Measurements from ENCODE around the gene OR2AK2.

Gene OR2AK2

DNA sequence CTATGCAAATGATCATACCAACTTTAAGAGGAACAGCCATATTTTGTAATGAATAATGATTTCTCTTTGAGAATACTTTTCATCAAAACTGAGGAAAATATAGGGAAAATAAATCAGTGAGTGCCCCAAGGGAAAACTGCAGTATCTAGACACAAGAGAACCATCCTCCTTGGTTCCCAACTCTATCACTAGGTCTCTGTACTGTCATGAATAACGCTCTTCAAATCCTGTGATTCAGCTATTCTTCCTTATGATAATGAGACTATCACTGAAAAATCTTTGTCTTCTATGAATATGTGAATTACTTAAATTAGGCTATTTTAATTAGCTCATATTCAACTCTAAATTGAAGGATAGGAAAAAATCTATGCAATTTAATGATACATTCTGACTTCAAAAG is 50.8 kb downstream of the OR2AK2 start:
- H3K9me3 ChIP-seq: no peaks in the 10 kb centered on the region
- H3K27me3 ChIP-seq: no peaks in the 10 kb centered on the region
- no peaks in the 10 kb centered on the region for H3K36me3 ChIP-seq
- no peaks in the 10 kb centered on the region for H3K4me1 ChIP-seq (ENCODE audit: control insufficient read depth in 1 of 2, insufficient read depth in 1 of 2, low read depth in 1 of 2, low read length in 1 of 2)
- TF ChIP-seq, protein P1, sequence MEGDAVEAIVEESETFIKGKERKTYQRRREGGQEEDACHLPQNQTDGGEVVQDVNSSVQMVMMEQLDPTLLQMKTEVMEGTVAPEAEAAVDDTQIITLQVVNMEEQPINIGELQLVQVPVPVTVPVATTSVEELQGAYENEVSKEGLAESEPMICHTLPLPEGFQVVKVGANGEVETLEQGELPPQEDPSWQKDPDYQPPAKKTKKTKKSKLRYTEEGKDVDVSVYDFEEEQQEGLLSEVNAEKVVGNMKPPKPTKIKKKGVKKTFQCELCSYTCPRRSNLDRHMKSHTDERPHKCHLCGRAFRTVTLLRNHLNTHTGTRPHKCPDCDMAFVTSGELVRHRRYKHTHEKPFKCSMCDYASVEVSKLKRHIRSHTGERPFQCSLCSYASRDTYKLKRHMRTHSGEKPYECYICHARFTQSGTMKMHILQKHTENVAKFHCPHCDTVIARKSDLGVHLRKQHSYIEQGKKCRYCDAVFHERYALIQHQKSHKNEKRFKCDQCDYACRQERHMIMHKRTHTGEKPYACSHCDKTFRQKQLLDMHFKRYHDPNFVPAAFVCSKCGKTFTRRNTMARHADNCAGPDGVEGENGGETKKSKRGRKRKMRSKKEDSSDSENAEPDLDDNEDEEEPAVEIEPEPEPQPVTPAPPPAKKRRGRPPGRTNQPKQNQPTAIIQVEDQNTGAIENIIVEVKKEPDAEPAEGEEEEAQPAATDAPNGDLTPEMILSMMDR (IDR thresholded peaks at IDR 0.05): no peak
- no peak overlapping the region for H3K27ac ChIP-seq
- H3K4me3 ChIP-seq (ENCODE audit: low read depth in 1 of 2, low read length in 1 of 2): no peak overlapping the region
